H1 (cell line): ENCODE data around the gene UGGT1. TPM values are rescaled to one million over a fixed set of nuclear protein-coding genes. Genes with fewer than 3 reads are reported as not detected.

Experiments
- CTCF ChIA-PET: fragments of 300-600 bp; sonication (Branson Sonifier 250); formaldehyde crosslinking; loops from one replicate; lab custom pipeline; 2021; ENCODE audit not compliant: partially characterized antibody; lab: Charles Lee
- POLR2A ChIA-PET: fragments of 300-600 bp; sonication (Branson Sonifier 250); formaldehyde crosslinking; loops from one replicate; lab custom pipeline; 2021; ENCODE audit warnings: inconsistent platforms; ENCODE audit not compliant: partially characterized antibody; lab: Charles Lee
- DNase-seq, 2 experiments: peaks; one replicate each; pipeline versions ENCODE4 v3.0.0 to v3.0.0-alpha.2; 2010 to 2022; ENCODE audit warnings: low spot score in 2 of 2, low read depth in 1 of 2, mixed read lengths in 1 of 2
- FAIRE-seq: peaks from 2 replicates; lab custom pipeline; 2011; peaks lifted over from hg19 to GRCh38; lab: Jason Lieb, UNC
- H2AFZ ChIP-seq: 2 replicates; pipeline ENCODE4 v1.8.1; 2012; ENCODE audit warnings: low read length, inconsistent platforms
- H2AK5ac ChIP-seq: 2 replicates; pipeline ENCODE4 v1.6.1; 2013; ENCODE audit warnings: low read depth, low read length
- H2BK120ac ChIP-seq: replicated peaks from 2 replicates; pipeline ENCODE3; 2013; ENCODE audit warnings: low read depth, low read length, inconsistent platforms
- H2BK12ac ChIP-seq: 2 replicates; pipeline ENCODE4 v1.6.1; 2013; ENCODE audit warnings: low read depth, low read length
- H2BK15ac ChIP-seq: 2 replicates; pipeline ENCODE4 v1.6.1; 2013; ENCODE audit warnings: low read length
- H2BK20ac ChIP-seq: 2 replicates; pipeline ENCODE4 v1.6.1; 2013; ENCODE audit warnings: low read length
- H2BK5ac ChIP-seq: 2 replicates; pipeline ENCODE4 v1.6.1; 2013; ENCODE audit warnings: low read depth, low read length
- H3K14ac ChIP-seq: 2 replicates; pipeline ENCODE4 v1.6.1; 2013; ENCODE audit warnings: inconsistent platforms; ENCODE audit not compliant: insufficient read length
- H3K18ac ChIP-seq: 2 replicates; pipeline ENCODE4 v1.6.1; 2013; ENCODE audit warnings: low read length; ENCODE audit errors: extremely low read depth
- H3K23ac ChIP-seq: 2 replicates; pipeline ENCODE4 v1.6.1; 2013; ENCODE audit warnings: inconsistent platforms; ENCODE audit not compliant: insufficient read length
- H3K23me2 ChIP-seq: 2 replicates; pipeline ENCODE4 v1.6.1; 2013; ENCODE audit warnings: low read depth, low read length
- H3K27ac ChIP-seq: 2 replicates; pipeline ENCODE4 v1.6.1; 2011; ENCODE audit warnings: low read depth, low read length, inconsistent platforms
- H3K27me3 ChIP-seq, 4 experiments: replicated peaks in 1 of 4; 1 replicate in 1 of 4; 2 replicates in 3 of 4; pipeline versions ENCODE4 v1.6.1 to v1.8.1; 2011 to 2013; ENCODE audit warnings: low read length in 3 of 4, mild to moderate bottlenecking in 3 of 4, inconsistent platforms in 2 of 4, mixed read lengths in 2 of 4, moderate library complexity in 1 of 4; ENCODE audit not compliant: control insufficient read depth in 3 of 4, insufficient read depth in 3 of 4; ENCODE audit errors: extremely low read depth in 1 of 4
- H3K36me3 ChIP-seq, 4 experiments: 2 replicates each; pipeline versions ENCODE4 v1.6.1 to v1.8.1; 2011 to 2013; ENCODE audit warnings: mild to moderate bottlenecking in 4 of 4, low read length in 3 of 4, moderate library complexity in 2 of 4, control low read depth in 1 of 4, inconsistent platforms in 1 of 4; ENCODE audit not compliant: insufficient read depth in 4 of 4, control insufficient read depth in 2 of 4
- H3K4ac ChIP-seq: replicated peaks from 2 replicates; pipeline ENCODE3; 2013; ENCODE audit warnings: low read length, low read depth, mixed read lengths, inconsistent platforms; ENCODE audit not compliant: insufficient read length
- H3K4me1 ChIP-seq, 4 experiments: replicated peaks in 1 of 4; 1 replicate in 1 of 4; 2 replicates in 3 of 4; pipeline versions ENCODE4 v1.6.1 to v1.8.1; 2011 to 2013; ENCODE audit warnings: low read length in 3 of 4, inconsistent platforms in 2 of 4, mixed read lengths in 1 of 4; ENCODE audit not compliant: insufficient read depth in 4 of 4, control insufficient read depth in 3 of 4
- H3K4me2 ChIP-seq, 2 experiments: 2 replicates each; pipeline versions ENCODE4 v1.6.1 to v1.8.1; 2011 to 2013; ENCODE audit warnings: low read depth in 2 of 2, low read length in 2 of 2, control low read depth in 1 of 2, inconsistent platforms in 1 of 2, mild to moderate bottlenecking in 1 of 2; ENCODE audit not compliant: insufficient read depth in 1 of 2
- H3K4me3 ChIP-seq, 4 experiments: fragments of 200-600, 300-600 bp in 1 of 4; sonication (generic), shearing (Covaris generic), sonication (Bioruptor Twin) in 1 of 4; 2 replicates each; pipeline versions ENCODE4 v1.5.1 to v1.8.1; 2011 to 2016; ENCODE audit warnings: low read length in 4 of 4, low read depth in 3 of 4, control low read depth in 2 of 4, inconsistent platforms in 2 of 4, mild to moderate bottlenecking in 2 of 4, mixed read lengths in 1 of 4, moderate library complexity in 1 of 4; ENCODE audit not compliant: insufficient read depth in 2 of 4; ENCODE audit errors: extremely low read depth in 1 of 4
- H3K56ac ChIP-seq: replicated peaks from 2 replicates; pipeline ENCODE3; 2013; ENCODE audit warnings: low read depth, mild to moderate bottlenecking, mixed read lengths, low read length, inconsistent platforms; ENCODE audit not compliant: insufficient read length
- H3K79me1 ChIP-seq: 2 replicates; pipeline ENCODE4 v1.6.1; 2013; ENCODE audit warnings: low read depth, low read length, control low read depth
- H3K79me2 ChIP-seq, 2 experiments: 2 replicates each; pipeline versions ENCODE4 v1.6.1 to v1.8.1; 2012 to 2013; ENCODE audit warnings: low read length in 2 of 2, mild to moderate bottlenecking in 2 of 2, inconsistent platforms in 1 of 2; ENCODE audit not compliant: insufficient read depth in 2 of 2, control insufficient read depth in 1 of 2
- H3K9ac ChIP-seq, 4 experiments: replicated peaks in 1 of 4; 1 replicate in 1 of 4; 2 replicates in 3 of 4; pipeline versions ENCODE4 v1.6.1 to v1.8.1; 2011 to 2013; ENCODE audit warnings: low read depth in 3 of 4, low read length in 3 of 4, control low read depth in 2 of 4, mild to moderate bottlenecking in 2 of 4, moderate library complexity in 2 of 4, inconsistent platforms in 1 of 4; ENCODE audit errors: extremely low read depth in 1 of 4
- H3K9me3 ChIP-seq, 2 experiments: 2 replicates each; pipeline versions ENCODE4 v1.6.1 to v1.8.1; 2012 to 2013; ENCODE audit warnings: mild to moderate bottlenecking in 2 of 2, moderate library complexity in 2 of 2, control low read depth in 1 of 2, inconsistent platforms in 1 of 2, low read depth in 1 of 2, low read length in 1 of 2, mixed read lengths in 1 of 2; ENCODE audit not compliant: insufficient read depth in 2 of 2
- H4K20me1 ChIP-seq, 2 experiments: replicated peaks in 1 of 2; 2 replicates each; pipeline versions ENCODE3 to v1.8.1; 2011 to 2013; ENCODE audit warnings: inconsistent platforms in 2 of 2, low read length in 2 of 2, mild to moderate bottlenecking in 1 of 2; ENCODE audit not compliant: insufficient read depth in 2 of 2, control insufficient read depth in 1 of 2
- H4K5ac ChIP-seq: 2 replicates; pipeline ENCODE4 v1.6.1; 2013; ENCODE audit warnings: low read length, low read depth, mixed read lengths, inconsistent platforms; ENCODE audit not compliant: insufficient read length
- H4K8ac ChIP-seq: 2 replicates; pipeline ENCODE4 v1.8.0; 2013; ENCODE audit warnings: mild to moderate bottlenecking, moderate library complexity, low read length, inconsistent platforms; ENCODE audit not compliant: insufficient read depth; ENCODE audit errors: extremely low read depth
- H4K91ac ChIP-seq: replicated peaks from 2 replicates; pipeline ENCODE3; 2013; ENCODE audit warnings: low read length, mixed read lengths, inconsistent platforms; ENCODE audit not compliant: insufficient read length
- EGR1 ChIP-seq: IDR thresholded peaks from 2 replicates; pipeline ENCODE4 v1.6.1; 2011; ENCODE audit warnings: low read depth, low read length, borderline replicate concordance
- EZH2 ChIP-seq: fragments of 200-600 bp; sonication (generic); IDR thresholded peaks from 2 replicates; pipeline ENCODE4 v1.7.1; 2012; ENCODE audit warnings: low read depth, mild to moderate bottlenecking, moderate library complexity, low read length, inconsistent platforms; ENCODE audit not compliant: severe bottlenecking
- FOSL1 ChIP-seq: IDR thresholded peaks from 2 replicates; pipeline ENCODE4 v1.6.1; 2011; ENCODE audit warnings: mild to moderate bottlenecking, low read depth, low read length, moderate library complexity; ENCODE audit not compliant: insufficient read depth
- KDM4A ChIP-seq: IDR thresholded peaks from one replicate; pipeline ENCODE4 v1.7.1; 2012; ENCODE audit warnings: low read depth, mild to moderate bottlenecking, moderate library complexity, low read length, inconsistent platforms; ENCODE audit not compliant: severe bottlenecking
- NANOG ChIP-seq: IDR thresholded peaks from 2 replicates; pipeline ENCODE4 v1.6.1; 2011; ENCODE audit warnings: low read length, low read depth, mild to moderate bottlenecking, inconsistent platforms; ENCODE audit not compliant: insufficient read depth, poor library complexity, severe bottlenecking
- POU5F1 ChIP-seq: IDR thresholded peaks from 2 replicates; pipeline ENCODE4 v1.6.1; 2011; ENCODE audit warnings: low read depth, mild to moderate bottlenecking, low read length, moderate library complexity
- RFX5 ChIP-seq: IDR thresholded peaks from 2 replicates; pipeline ENCODE4 v1.6.1; 2011; ENCODE audit warnings: low read depth, low read length, improper control_type of control experiment, borderline replicate concordance
- SIX5 ChIP-seq: IDR thresholded peaks from 2 replicates; pipeline ENCODE4 v1.6.1; 2011; ENCODE audit warnings: mild to moderate bottlenecking, low read depth, low read length
- SP2 ChIP-seq: IDR thresholded peaks from 2 replicates; pipeline ENCODE4 v1.6.1; 2012; ENCODE audit warnings: mild to moderate bottlenecking, low read length, inconsistent platforms
- TCF12 ChIP-seq: IDR thresholded peaks from 2 replicates; pipeline ENCODE4 v1.6.1; 2011; ENCODE audit warnings: low read depth, mild to moderate bottlenecking, low read length
- TEAD4 ChIP-seq: IDR thresholded peaks from 2 replicates; pipeline ENCODE4 v1.6.1; 2012; ENCODE audit warnings: low read depth, low read length, inconsistent platforms, mixed read lengths
- WGBS, 2 experiments: shearing (Covaris generic) in 1 of 2; methylation state at CpG; one replicate each; pipeline versions ENCODE4 v1.1.6 to v1.1.7; 2013 to 2015; ENCODE audit warnings: low lambda C conversion rate in 2 of 2, mixed read lengths in 2 of 2, inconsistent platforms in 1 of 2, low coverage in 1 of 2, missing lambda C conversion rate in 1 of 2; ENCODE audit not compliant: insufficient replicate concordance in 2 of 2, insufficient coverage in 1 of 2, insufficient read length in 1 of 2; ENCODE audit errors: extremely low coverage in 1 of 2, missing lambda C conversion rate in 1 of 2; 5-methylcytosine and 5-hydroxymethylcytosine counted together
- polyA plus RNA-seq, 7 experiments: library from polyadenylated mRNA; depleted of rRNA in 3 of 7; stranded (reverse) in 5 of 7; unstranded in 2 of 7; fragments of >200 nt in 5 of 7; fragments of 200-250 nt in 2 of 7; gene quantifications; 1 replicate in 5 of 7; 2 replicates in 1 of 7; 4 replicates in 1 of 7; pipeline versions ENCODE4 v1.2.1 to v1.2.3, GENCODE V29; 2011 to 2013; ENCODE audit warnings: missing spikeins in 2 of 7, mixed read lengths in 2 of 7
- total RNA-seq: library from RNA; stranded (reverse); fragmentation: NEBNext Ultra II Directional; extraction: Animal tissue kit (Norgen Biotek cat#: 25700); gene quantifications from 2 replicates; pipeline ENCODE4 v1.2.1, GENCODE V29; 2021

Gene UGGT1
- total and polyA plus RNA-seq, 2 of the 8 experiments (the other 6 are each of a cell fraction or from before 2014, with no cell fraction given) = 14.9 to 57.3 TPM

DNA sequence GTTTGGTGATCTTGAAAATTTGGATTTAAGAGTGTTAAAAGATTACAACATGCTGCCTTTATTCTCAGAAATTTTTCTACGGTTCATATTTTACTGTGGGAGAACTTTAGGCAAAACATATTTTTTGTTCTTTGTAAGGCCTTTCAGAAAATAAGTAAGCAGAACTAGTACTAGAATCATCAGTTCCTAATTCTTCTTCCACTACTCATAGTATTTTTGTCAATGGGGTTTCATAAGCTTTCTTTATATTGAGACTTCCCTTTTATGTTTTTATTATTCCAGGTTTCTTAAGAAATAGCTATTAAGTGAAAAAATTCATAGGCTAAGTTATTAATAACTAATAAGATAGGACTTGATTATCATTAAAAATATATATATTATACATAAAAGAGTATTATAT is 12.4 kb downstream of the UGGT1 start:
- Histone ChIP-seq H4K5ac (no peak overlapping the region), H3K23me2 (no peaks in the 10 kb centered on the region), H3K79me2 (peaks cover 0 to 21% of the 10 kb centered on the region in 2 experiments; a peak in 2 of 4 replicates), H3K4me3 (no peak overlapping the region), H2BK120ac (no peak overlapping the region), H4K20me1 (no peaks in the 10 kb centered on the region), H2AK5ac (no peak overlapping the region), H3K27me3 (no peaks in the 10 kb centered on the region), H4K91ac (no peak overlapping the region), H2BK12ac (no peak overlapping the region), H3K18ac (no peak overlapping the region), H3K14ac (no peak overlapping the region), H3K56ac (no peak overlapping the region), H2BK5ac (no peak overlapping the region), H3K79me1 (no peaks in the 10 kb centered on the region), H2AFZ (no peak overlapping the region), H3K27ac (no peak overlapping the region), H3K36me3 (peaks cover 0 to 37% (median 9%) of the 10 kb centered on the region in 4 experiments; a peak in 5 of 8 replicates), H2BK20ac (no peak overlapping the region), H4K8ac (no peak overlapping the region), H3K4me2 (no peak overlapping the region), H3K9ac (no peak overlapping the region), H3K4ac (no peak overlapping the region), H2BK15ac (no peak overlapping the region), H3K23ac (no peak overlapping the region), H3K9me3 (no peaks in the 10 kb centered on the region), H3K4me1 (no peaks in the 10 kb centered on the region)
- 94% methylated on average over 1 of the region's 1 CpG; no CpG with 5 or more reads in 1 of the 2 experiments for WGBS, 2 experiments
- POLR2A ChIA-PET = no interaction called here
- DNase-seq (no peak), FAIRE-seq (no peak)
- TF ChIP-seq TCF12 = no peak
- TF ChIP-seq EGR1 = no peak
- no peak for TF ChIP-seq EZH2
- no peak for TF ChIP-seq FOSL1
- no peak for TF ChIP-seq TEAD4
- no peak for TF ChIP-seq RFX5
- no peak for TF ChIP-seq NANOG
- no peak for TF ChIP-seq SIX5
- TF ChIP-seq POU5F1 = no peak
- no peak for TF ChIP-seq KDM4A
- no peak for TF ChIP-seq SP2
- CTCF ChIA-PET = interaction anchor here (0.9 to 1.3 kb wide), 2 partner anchors 22 to 40 kb away, joined by 3 to 4 read pairs; no protein-coding TSS in a partner anchor
